C4-2B (cell line): ENCODE data around the gene ADSS2.

Source experiments
- ZFX ChIP-seq: fragments of 450-650 bp; IDR thresholded peaks from 2 replicates; pipeline ENCODE4 v1.6.1; 2017
- TF ChIP-seq, protein P1 (sequence below): fragments of 450-650 bp; conservative IDR thresholded peaks from 2 replicates; pipeline ENCODE4 v1.5.1; 2017; ENCODE audit warnings: mild to moderate bottlenecking

DNA sequence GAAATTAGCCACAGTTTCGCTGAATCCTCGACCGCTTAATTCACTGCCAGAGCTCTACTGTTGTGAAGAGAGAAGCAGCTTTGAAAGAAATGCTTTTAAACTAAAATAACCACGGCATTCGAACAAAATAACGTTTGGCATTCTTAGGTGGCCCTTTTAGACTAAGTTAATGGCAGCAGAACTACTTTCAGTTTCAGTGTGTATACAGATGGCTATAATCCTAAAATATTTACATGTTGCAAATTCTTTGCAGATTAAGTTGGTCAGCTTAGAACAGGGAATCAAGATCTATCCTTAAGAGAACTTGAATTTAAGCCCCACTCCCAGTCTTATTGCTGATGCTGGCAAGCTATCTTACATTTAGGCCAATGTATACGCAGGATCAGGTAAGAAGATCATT lies 62.7 kb downstream of the ADSS2 start:
- TF ChIP-seq, protein P1, sequence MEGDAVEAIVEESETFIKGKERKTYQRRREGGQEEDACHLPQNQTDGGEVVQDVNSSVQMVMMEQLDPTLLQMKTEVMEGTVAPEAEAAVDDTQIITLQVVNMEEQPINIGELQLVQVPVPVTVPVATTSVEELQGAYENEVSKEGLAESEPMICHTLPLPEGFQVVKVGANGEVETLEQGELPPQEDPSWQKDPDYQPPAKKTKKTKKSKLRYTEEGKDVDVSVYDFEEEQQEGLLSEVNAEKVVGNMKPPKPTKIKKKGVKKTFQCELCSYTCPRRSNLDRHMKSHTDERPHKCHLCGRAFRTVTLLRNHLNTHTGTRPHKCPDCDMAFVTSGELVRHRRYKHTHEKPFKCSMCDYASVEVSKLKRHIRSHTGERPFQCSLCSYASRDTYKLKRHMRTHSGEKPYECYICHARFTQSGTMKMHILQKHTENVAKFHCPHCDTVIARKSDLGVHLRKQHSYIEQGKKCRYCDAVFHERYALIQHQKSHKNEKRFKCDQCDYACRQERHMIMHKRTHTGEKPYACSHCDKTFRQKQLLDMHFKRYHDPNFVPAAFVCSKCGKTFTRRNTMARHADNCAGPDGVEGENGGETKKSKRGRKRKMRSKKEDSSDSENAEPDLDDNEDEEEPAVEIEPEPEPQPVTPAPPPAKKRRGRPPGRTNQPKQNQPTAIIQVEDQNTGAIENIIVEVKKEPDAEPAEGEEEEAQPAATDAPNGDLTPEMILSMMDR, result no peak
- no peak for TF ChIP-seq ZFX
